ENCODE measurements around the gene CDON. TPM values are rescaled to one million over a fixed set of nuclear protein-coding genes. Genes with fewer than 3 reads are reported as not detected.
A peak's percentile ranks its signal among the peaks of the same experiment; 100 is the strongest.

Gene CDON
- polyA plus RNA-seq, 2 of the 4 experiments (the other 2 are of a cell fraction), result 1.7 to 5.6 TPM

DNA sequence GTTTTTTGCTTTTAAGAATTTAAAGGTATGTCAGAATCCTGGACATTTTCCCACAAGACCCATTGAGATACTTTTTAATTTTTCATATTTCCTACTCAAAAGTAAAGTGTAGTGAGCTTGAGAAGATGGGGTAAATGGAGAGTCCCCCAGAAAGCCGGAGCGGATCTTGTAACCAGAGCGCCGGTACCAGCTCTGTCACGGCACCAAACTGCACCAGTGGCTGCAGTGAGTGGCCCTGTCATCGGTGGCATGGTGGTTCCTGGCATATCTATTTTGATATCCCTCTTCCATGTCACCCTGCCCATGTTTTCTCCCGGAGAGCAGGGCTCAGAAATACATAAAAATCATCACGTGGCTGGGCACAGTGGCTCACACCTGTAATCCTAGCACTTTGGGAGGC, 139.0 kb downstream of the CDON start:
- ATAC-seq (no peak), FAIRE-seq (no peak), DNase-seq (ENCODE audit: low read depth in 1 of 2, low spot score in 1 of 2) (no peak)
- Histone ChIP-seq H3K4me2 (no peak overlapping the region), H3K27ac (no peak overlapping the region), H3K4me1 (no peaks in the 10 kb centered on the region), H3K4me3 (no peak overlapping the region), H3K9me3 (no peaks in the 10 kb centered on the region)
- ChIA-PET POLR2A (no interaction called here), CTCF (interaction anchor here (1.0 to 5.5 kb wide), 18 partner anchors 9 to 279 kb away, joined by 3 to 80 read pairs (median 5); partner anchors contain the start of genes PUS3 and VSIG10L2)
- TF ChIP-seq SMC3 (IDR thresholded peaks at IDR 0.05), result no peak
- no peak for TF ChIP-seq FOSL2 (IDR thresholded peaks at IDR 0.05)
- no peak for TF ChIP-seq FOSL2 (CRISPR knock-in tag; IDR thresholded peaks at IDR 0.05)
- no peak for TF ChIP-seq EP300 (IDR thresholded peaks at IDR 0.05)
- no peak for TF ChIP-seq RARB (CRISPR knock-in tag; IDR thresholded peaks at IDR 0.05)
- 79% methylated on average over 8 of the region's 8 CpGs for WGBS (ENCODE audit: missing lambda C conversion rate)

DNA sequence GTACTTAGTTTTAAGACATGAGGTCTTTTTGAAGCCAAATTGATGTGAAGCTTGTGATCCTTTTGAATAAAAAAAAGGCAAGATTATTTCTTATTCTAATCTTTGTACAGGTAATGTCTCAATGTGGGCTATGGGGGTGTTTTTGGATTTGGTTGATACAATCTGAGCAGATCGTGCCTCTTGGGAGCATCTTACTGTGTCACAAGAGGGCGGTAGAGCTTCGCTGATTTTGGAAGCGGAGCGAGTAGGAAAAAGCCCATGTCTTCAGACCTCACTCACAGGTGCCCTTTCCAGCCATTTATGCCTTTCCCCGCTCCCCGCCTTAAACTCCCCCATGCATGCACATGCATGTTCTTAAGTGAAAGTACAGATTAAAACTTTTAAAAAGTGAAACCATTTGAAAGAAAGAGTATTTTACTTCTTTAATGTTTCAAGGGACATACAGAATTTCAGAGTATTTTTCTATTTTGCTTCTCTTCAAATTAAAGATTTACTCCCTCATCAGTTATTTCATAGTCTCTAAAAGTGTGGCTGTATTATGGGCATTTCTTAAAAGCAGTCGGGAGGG, 139.6 kb downstream of the CDON start:
- H3K9me3 ChIP-seq, result no peaks in the 10 kb centered on the region
- peak; percentile 65 to 71 for DNase-seq (ENCODE audit: low read depth in 1 of 2, low spot score in 1 of 2)
- H3K4me1 ChIP-seq, result no peaks in the 10 kb centered on the region
- no peak for FAIRE-seq
- no peak overlapping the region for H3K4me2 ChIP-seq
- no peak overlapping the region for H3K4me3 ChIP-seq
- ChIA-PET POLR2A (no interaction called here), CTCF (interaction anchor here (0.6 to 5.5 kb wide), 22 partner anchors 9 to 280 kb away, joined by 3 to 80 read pairs (median 4); partner anchors contain the start of genes PUS3 and VSIG10L2)
- peak; percentile 92 to 95 for ATAC-seq
- under 1% methylated on average over 8 of the region's 8 CpGs for WGBS (ENCODE audit: missing lambda C conversion rate)
- TF ChIP-seq RAD21 (conservative IDR thresholded peaks at IDR 0.05 in 1 of 2, IDR thresholded peaks at IDR 0.05 in 1 of 2) (peak; percentile 87 to 89), ZFP36 (IDR thresholded peaks at IDR 0.05; ENCODE audit: borderline replicate concordance, partially characterized antibody) (no peak), SMC3 (IDR thresholded peaks at IDR 0.05) (peak; percentile 79)
- TF ChIP-seq, protein P1, sequence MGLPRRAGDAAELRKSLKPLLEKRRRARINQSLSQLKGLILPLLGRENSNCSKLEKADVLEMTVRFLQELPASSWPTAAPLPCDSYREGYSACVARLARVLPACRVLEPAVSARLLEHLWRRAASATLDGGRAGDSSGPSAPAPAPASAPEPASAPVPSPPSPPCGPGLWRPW (IDR thresholded peaks at IDR 0.05), result no peak
- TF ChIP-seq, protein P2, sequence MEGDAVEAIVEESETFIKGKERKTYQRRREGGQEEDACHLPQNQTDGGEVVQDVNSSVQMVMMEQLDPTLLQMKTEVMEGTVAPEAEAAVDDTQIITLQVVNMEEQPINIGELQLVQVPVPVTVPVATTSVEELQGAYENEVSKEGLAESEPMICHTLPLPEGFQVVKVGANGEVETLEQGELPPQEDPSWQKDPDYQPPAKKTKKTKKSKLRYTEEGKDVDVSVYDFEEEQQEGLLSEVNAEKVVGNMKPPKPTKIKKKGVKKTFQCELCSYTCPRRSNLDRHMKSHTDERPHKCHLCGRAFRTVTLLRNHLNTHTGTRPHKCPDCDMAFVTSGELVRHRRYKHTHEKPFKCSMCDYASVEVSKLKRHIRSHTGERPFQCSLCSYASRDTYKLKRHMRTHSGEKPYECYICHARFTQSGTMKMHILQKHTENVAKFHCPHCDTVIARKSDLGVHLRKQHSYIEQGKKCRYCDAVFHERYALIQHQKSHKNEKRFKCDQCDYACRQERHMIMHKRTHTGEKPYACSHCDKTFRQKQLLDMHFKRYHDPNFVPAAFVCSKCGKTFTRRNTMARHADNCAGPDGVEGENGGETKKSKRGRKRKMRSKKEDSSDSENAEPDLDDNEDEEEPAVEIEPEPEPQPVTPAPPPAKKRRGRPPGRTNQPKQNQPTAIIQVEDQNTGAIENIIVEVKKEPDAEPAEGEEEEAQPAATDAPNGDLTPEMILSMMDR (IDR thresholded peaks at IDR 0.05), result peak; percentile 84
- TF ChIP-seq, protein P3, sequence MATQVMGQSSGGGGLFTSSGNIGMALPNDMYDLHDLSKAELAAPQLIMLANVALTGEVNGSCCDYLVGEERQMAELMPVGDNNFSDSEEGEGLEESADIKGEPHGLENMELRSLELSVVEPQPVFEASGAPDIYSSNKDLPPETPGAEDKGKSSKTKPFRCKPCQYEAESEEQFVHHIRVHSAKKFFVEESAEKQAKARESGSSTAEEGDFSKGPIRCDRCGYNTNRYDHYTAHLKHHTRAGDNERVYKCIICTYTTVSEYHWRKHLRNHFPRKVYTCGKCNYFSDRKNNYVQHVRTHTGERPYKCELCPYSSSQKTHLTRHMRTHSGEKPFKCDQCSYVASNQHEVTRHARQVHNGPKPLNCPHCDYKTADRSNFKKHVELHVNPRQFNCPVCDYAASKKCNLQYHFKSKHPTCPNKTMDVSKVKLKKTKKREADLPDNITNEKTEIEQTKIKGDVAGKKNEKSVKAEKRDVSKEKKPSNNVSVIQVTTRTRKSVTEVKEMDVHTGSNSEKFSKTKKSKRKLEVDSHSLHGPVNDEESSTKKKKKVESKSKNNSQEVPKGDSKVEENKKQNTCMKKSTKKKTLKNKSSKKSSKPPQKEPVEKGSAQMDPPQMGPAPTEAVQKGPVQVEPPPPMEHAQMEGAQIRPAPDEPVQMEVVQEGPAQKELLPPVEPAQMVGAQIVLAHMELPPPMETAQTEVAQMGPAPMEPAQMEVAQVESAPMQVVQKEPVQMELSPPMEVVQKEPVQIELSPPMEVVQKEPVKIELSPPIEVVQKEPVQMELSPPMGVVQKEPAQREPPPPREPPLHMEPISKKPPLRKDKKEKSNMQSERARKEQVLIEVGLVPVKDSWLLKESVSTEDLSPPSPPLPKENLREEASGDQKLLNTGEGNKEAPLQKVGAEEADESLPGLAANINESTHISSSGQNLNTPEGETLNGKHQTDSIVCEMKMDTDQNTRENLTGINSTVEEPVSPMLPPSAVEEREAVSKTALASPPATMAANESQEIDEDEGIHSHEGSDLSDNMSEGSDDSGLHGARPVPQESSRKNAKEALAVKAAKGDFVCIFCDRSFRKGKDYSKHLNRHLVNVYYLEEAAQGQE (IDR thresholded peaks at IDR 0.05), result no peak
- H3K27ac ChIP-seq, result no peak overlapping the region

DNA sequence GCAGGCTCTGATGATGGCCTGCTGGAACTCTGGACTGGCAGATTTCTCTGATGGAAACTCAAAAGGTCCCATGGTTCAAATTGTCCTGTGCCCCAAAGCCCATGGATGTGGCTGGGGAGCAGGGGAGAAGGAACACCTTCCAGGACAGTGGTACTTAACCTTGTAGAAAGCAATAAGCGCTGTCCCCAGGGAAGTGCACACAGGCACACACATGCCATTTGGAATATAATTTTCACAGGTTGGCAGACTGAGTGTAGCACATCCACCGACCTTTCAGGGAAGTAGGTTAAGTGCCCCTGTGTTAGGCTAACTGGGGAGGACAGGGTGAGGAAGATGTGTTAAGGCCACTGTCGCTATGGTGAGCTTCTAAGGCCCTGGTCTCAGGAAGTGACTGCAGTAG, 140.5 kb downstream of the CDON start:
- ChIA-PET POLR2A (no interaction called here), CTCF (interaction anchor here (1.4 to 5.5 kb wide), 6 partner anchors 12 to 275 kb away, joined by 4 to 80 read pairs (median 6); partner anchors contain the start of genes DDX25, PUS3 and VSIG10L2)
- no peak for DNase-seq (ENCODE audit: low read depth in 1 of 2, low spot score in 1 of 2)
- no peak for ATAC-seq
- TF ChIP-seq KDM1A (IDR thresholded peaks at IDR 0.05; ENCODE audit: low read depth) (no peak), NFE2L2 (conservative IDR thresholded peaks at IDR 0.05; ENCODE audit: low read length) (no peak), ZSCAN20 (CRISPR knock-in tag; IDR thresholded peaks at IDR 0.05) (no peak)
- Histone ChIP-seq H3K4me3 (no peak overlapping the region), H3K9me3 (no peaks in the 10 kb centered on the region), H3K27ac (no peak overlapping the region), H3K4me1 (peaks cover under 1% of the 10 kb centered on the region; the same call in 2 of the 3 replicates), H3K4me2 (no peak overlapping the region)
- FAIRE-seq, result no peak
- WGBS (ENCODE audit: missing lambda C conversion rate), result 54% methylated on average over 3 of the region's 3 CpGs
